Rectal smooth muscle tissue (tissue), 1 donor: ENCODE data around the gene ZDHHC17.
"Not testable (repeated sequence)": the region's sequence is repeated elsewhere in the genome, so short reads cannot be mapped to it uniquely, and the experiment has no call there.

Source experiments
- H3K27ac ChIP-seq: one replicate; pipeline ENCODE4 v1.7.0; 2013; ENCODE audit warnings: low read depth, low read length, inconsistent platforms
- H3K27me3 ChIP-seq: one replicate; pipeline ENCODE4 v1.7.0; 2013; ENCODE audit warnings: low read length; ENCODE audit not compliant: control insufficient read depth, insufficient read depth
- H3K36me3 ChIP-seq: one replicate; pipeline ENCODE4 v1.7.0; 2013; ENCODE audit warnings: low read length; ENCODE audit not compliant: control insufficient read depth, insufficient read depth
- H3K4me1 ChIP-seq: one replicate; pipeline ENCODE4 v1.7.0; 2013; ENCODE audit warnings: low read length; ENCODE audit not compliant: control insufficient read depth, insufficient read depth
- H3K4me3 ChIP-seq: one replicate; pipeline ENCODE4 v1.7.0; 2013; ENCODE audit warnings: low read length
- H3K9ac ChIP-seq: one replicate; pipeline ENCODE4 v1.7.0; 2013; ENCODE audit warnings: low read length

ZDHHC17 gene

GRCh38 chr12:76778364-76778763, 14.4 kb downstream of the ZDHHC17 start:
- Histone ChIP-seq H3K36me3 (no peaks in the 10 kb centered on the region), H3K4me1 (peaks cover 15% of the 10 kb centered on the region), H3K27ac (no peak overlapping the region), H3K27me3 (no peaks in the 10 kb centered on the region), H3K4me3 (no peak overlapping the region), H3K9ac (no peak overlapping the region)

GRCh38 chr12:76779310-76779709, 15.4 kb downstream of the ZDHHC17 start:
- not testable (repeated sequence) for H3K36me3 ChIP-seq, H3K27ac ChIP-seq, H3K27me3 ChIP-seq, H3K9ac ChIP-seq, H3K4me3 ChIP-seq
- peaks cover 15% of the 10 kb centered on the region for H3K4me1 ChIP-seq

- H3K36me3 ChIP-seq = no peaks in the 10 kb centered on the region
- no peak overlapping the region for H3K4me3 ChIP-seq
- H3K27me3 ChIP-seq = no peaks in the 10 kb centered on the region
- H3K4me1 ChIP-seq = peaks cover 17% of the 10 kb centered on the region
- no peak overlapping the region for H3K27ac ChIP-seq
- no peak overlapping the region for H3K9ac ChIP-seq
These were observed 17.4 kb downstream of the ZDHHC17 start for GRCh38 chr12:76781321-76781720.

GRCh38 chr12:76782526-76782925, 18.6 kb downstream of the ZDHHC17 start:
- H3K27me3 ChIP-seq = no peaks in the 10 kb centered on the region
- H3K27ac ChIP-seq = no peak overlapping the region
- H3K4me3 ChIP-seq = no peak overlapping the region
- H3K36me3 ChIP-seq = no peaks in the 10 kb centered on the region
- H3K9ac ChIP-seq = no peak overlapping the region
- H3K4me1 ChIP-seq = peaks cover 17% of the 10 kb centered on the region

GRCh38 chr12:76784600-76785051, 20.7 kb downstream of the ZDHHC17 start:
- Histone ChIP-seq H3K9ac (no peak overlapping the region), H3K36me3 (no peaks in the 10 kb centered on the region), H3K27me3 (no peaks in the 10 kb centered on the region), H3K4me3 (no peak overlapping the region), H3K4me1 (peaks cover 18% of the 10 kb centered on the region), H3K27ac (no peak overlapping the region)

- Histone ChIP-seq H3K36me3 (no peaks in the 10 kb centered on the region), H3K4me1 (peaks cover 20% of the 10 kb centered on the region), H3K27me3 (no peaks in the 10 kb centered on the region), H3K27ac (no peak overlapping the region), H3K9ac (no peak overlapping the region), H3K4me3 (no peak overlapping the region)
These were observed 21.5 kb downstream of the ZDHHC17 start for GRCh38 chr12:76785407-76785806.

- no peak overlapping the region for H3K9ac ChIP-seq
- no peaks in the 10 kb centered on the region for H3K27me3 ChIP-seq
- peaks cover 14% of the 10 kb centered on the region for H3K4me1 ChIP-seq
- no peak overlapping the region for H3K4me3 ChIP-seq
- no peaks in the 10 kb centered on the region for H3K36me3 ChIP-seq
- H3K27ac ChIP-seq = no peak overlapping the region
These were observed 23.1 kb downstream of the ZDHHC17 start for GRCh38 chr12:76786986-76787385.

DNA sequence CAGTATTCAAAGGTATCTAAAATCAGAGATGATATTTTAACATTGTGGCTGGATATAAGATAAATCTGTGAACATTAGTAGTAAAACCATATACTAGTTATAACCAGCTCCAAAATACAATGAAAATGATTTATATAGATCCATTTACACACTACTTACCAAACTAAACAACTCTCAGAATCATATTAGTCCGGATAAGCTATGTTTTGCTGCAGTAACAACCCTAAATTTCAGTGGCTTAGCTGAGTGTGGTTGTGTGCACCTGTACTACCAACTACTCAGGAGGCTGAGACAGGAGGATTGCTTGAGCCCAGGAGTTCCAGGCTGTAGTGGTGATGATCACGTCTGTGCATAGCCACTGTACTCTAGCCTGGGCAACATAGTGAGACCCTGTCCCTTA, 23.8 kb downstream of the ZDHHC17 start:
- no peaks in the 10 kb centered on the region for H3K36me3 ChIP-seq
- no peak overlapping the region for H3K4me3 ChIP-seq
- no peaks in the 10 kb centered on the region for H3K27me3 ChIP-seq
- H3K27ac ChIP-seq = no peak overlapping the region
- H3K9ac ChIP-seq = no peak overlapping the region
- H3K4me1 ChIP-seq = peaks cover 8% of the 10 kb centered on the region

GRCh38 chr12:76789335-76790050, 25.6 kb downstream of the ZDHHC17 start:
- H3K9ac ChIP-seq = no peak overlapping the region
- no peak overlapping the region for H3K4me3 ChIP-seq
- H3K4me1 ChIP-seq = peaks cover 10% of the 10 kb centered on the region
- H3K36me3 ChIP-seq = no peaks in the 10 kb centered on the region
- no peak overlapping the region for H3K27ac ChIP-seq
- H3K27me3 ChIP-seq = no peaks in the 10 kb centered on the region

DNA sequence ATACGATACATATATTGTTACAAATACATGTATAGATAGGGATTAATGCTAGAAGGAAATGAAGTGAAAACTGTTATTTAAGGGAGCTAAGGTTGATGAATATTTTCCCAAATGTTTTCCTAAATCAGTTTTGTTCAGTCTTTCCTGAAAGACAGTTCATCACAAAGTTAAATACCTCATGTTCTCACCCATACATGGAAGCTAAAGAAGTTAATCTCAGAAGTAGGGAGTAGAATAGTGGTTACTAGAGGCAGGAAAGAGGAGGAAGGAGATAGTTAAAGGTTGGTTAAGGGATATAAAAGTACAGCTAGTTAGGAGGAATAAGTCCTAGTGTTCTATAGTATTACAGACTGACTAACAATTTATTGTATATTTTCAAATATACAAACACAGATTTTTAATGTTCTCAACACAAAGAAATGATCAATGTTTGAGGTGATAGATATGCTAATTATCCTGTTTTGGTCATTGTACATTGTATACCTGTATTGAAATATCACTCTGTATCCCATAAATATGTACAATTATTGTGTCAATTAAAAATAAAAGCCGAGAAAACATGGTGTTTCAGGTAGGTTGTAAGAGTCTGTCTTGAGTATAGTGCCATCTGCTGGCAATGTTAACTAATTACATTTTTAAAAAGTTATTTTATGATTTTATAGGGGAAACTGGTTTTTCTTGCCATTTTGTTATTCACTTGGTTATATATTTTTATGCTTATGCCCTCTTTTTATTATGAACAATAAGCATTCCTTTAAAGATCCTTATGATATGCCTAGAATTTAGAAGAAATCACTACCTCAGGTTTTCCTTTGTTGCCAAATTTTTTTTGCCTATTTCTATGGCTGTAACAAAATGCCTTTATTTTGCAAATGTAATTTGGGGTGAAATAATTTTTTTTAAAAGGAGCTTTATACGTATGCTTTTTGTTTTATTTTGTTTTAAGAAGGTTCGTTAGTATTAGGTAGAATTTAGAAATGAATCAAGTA, 26.9 kb downstream of the ZDHHC17 start:
- no peaks in the 10 kb centered on the region for H3K36me3 ChIP-seq
- no peaks in the 10 kb centered on the region for H3K27me3 ChIP-seq
- H3K9ac ChIP-seq = no peak overlapping the region
- H3K4me3 ChIP-seq = no peak overlapping the region
- H3K27ac ChIP-seq = no peak overlapping the region
- H3K4me1 ChIP-seq = peaks cover 7% of the 10 kb centered on the region

GRCh38 chr12:76792828-76793227, 28.9 kb downstream of the ZDHHC17 start:
- Histone ChIP-seq H3K4me3 (no peak overlapping the region), H3K27ac (no peak overlapping the region), H3K27me3 (no peaks in the 10 kb centered on the region), H3K9ac (no peak overlapping the region), H3K4me1 (peaks cover 7% of the 10 kb centered on the region), H3K36me3 (no peaks in the 10 kb centered on the region)

- Histone ChIP-seq H3K4me1 (no peaks in the 10 kb centered on the region), H3K27me3 (no peaks in the 10 kb centered on the region), H3K27ac (no peak overlapping the region), H3K4me3 (no peak overlapping the region), H3K9ac (no peak overlapping the region), H3K36me3 (peaks cover 7% of the 10 kb centered on the region)
These were observed 34.9 kb downstream of the ZDHHC17 start for GRCh38 chr12:76798864-76799263.
